ENCODE measurements around the gene CRHR1. TPM values are rescaled to one million over a fixed set of nuclear protein-coding genes. Genes with fewer than 3 reads are reported as not detected.

Gene CRHR1
- polyA plus RNA-seq (2013, experiment 1 of 2), result 0.13 TPM
- polyA plus RNA-seq (2013, experiment 2 of 2), result 0.14 TPM

DNA sequence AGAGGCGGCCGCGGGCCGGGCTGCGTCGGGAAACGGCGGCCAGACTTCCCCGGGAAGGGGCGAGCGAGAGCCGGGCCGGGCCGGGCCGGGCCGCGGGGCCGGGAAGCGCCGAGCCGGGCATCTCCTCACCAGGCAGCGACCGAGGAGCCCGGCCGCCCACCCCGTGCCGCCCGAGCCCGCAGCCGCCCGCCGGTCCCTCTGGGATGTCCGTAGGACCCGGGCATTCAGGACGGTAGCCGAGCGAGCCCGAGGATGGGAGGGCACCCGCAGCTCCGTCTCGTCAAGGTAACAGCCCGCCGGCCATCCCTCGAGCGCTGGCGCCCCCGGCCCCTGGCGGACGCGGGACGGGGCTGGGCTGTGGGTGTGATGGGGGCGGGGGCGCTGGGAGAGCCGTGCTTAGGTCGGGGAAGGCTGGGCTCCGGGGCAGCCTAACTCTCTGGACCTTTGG lies at the start of gene CRHR1:
TSS of gene CRHR1 (plus strand) at position 28 of the 448 bp plus-strand sequence. CDS start at position 253, 225 bp downstream.
- peak within 1 kb of the TSS; percentile 28 for H3K4me3 ChIP-seq (ENCODE audit: low read length)
- no peaks in the 10 kb centered on the region for H3K36me3 ChIP-seq (ENCODE audit: control insufficient read depth, insufficient read depth, low read length)
- H4K5ac ChIP-seq (ENCODE audit: low read length), result no peak within 1 kb of the TSS
- H3K79me1 ChIP-seq (ENCODE audit: low read length), result no peaks in the 10 kb centered on the region
- no peaks in the 10 kb centered on the region for H3K79me2 ChIP-seq (ENCODE audit: control insufficient read depth, insufficient read depth, low read length)
- no peaks in the 10 kb centered on the region for H3K4me1 ChIP-seq (ENCODE audit: control insufficient read depth, low read depth, low read length)
- no peak within 1 kb of the TSS for H2AK5ac ChIP-seq (ENCODE audit: low read length)
- peaks cover 15% of the 10 kb centered on the region for H3K27me3 ChIP-seq (ENCODE audit: insufficient read depth, low read length, poor library complexity)
- no peak within 1 kb of the TSS for H2BK5ac ChIP-seq (ENCODE audit: low read length)
- DNase-seq, result peak; percentile 37
- WGBS (ENCODE audit: extremely low coverage, insufficient coverage, low lambda C conversion rate), result no CpG with 5 or more reads among the region's 56 CpGs
- no peak within 1 kb of the TSS for H2BK15ac ChIP-seq (replicated peaks; ENCODE audit: low read depth)
- H4K8ac ChIP-seq (ENCODE audit: low read depth, low read length), result no peak within 1 kb of the TSS
- H3K4ac ChIP-seq (ENCODE audit: low read depth, low read length), result no peak within 1 kb of the TSS
- H3K9ac ChIP-seq (ENCODE audit: low read length), result peak within 1 kb of the TSS; percentile 64
- H3K4me2 ChIP-seq (ENCODE audit: low read length), result peak within 1 kb of the TSS; percentile 85
- peak within 1 kb of the TSS; percentile 61 for H3K18ac ChIP-seq (ENCODE audit: low read length)
- H3K23ac ChIP-seq (ENCODE audit: low read length), result no peak within 1 kb of the TSS
- H3K27ac ChIP-seq (ENCODE audit: low read depth, low read length), result no peak within 1 kb of the TSS
- H3K56ac ChIP-seq (ENCODE audit: low read length), result peak within 1 kb of the TSS; percentile 67
- no peak within 1 kb of the TSS for H2BK120ac ChIP-seq (ENCODE audit: low read depth, low read length)

DNA sequence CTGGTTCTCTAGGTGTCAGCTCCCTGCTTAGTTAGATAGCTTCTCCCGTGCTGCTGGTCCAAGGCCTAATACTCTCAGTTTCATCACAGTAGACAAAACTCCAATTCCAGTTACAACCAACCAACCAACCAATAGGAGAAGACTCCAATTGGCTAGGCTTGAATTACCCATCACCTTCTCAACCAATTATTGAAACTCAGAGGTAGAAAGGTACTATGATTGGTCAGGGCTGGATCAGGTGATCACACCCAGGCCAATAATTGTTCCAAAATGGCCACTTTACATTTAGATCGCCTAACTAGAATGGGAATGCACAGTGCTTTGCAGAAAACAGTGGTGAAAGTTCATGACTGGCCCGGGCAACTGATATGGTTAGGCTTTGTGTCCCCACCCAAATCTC lies 49.5 kb upstream of the CRHR1 start:
- Histone ChIP-seq H3K27me3 (ENCODE audit: insufficient read depth, low read length, poor library complexity) (no peaks in the 10 kb centered on the region), H2BK5ac (ENCODE audit: low read length) (no peak overlapping the region), H3K18ac (ENCODE audit: low read length) (no peak overlapping the region), H3K23ac (ENCODE audit: low read length) (no peak overlapping the region), H3K4me3 (ENCODE audit: low read length) (no peak overlapping the region), H2BK15ac (replicated peaks; ENCODE audit: low read depth) (no peak overlapping the region), H4K5ac (ENCODE audit: low read length) (no peak overlapping the region), H3K4ac (ENCODE audit: low read depth, low read length) (no peak overlapping the region), H3K36me3 (ENCODE audit: control insufficient read depth, insufficient read depth, low read length) (no peaks in the 10 kb centered on the region), H2AK5ac (ENCODE audit: low read length) (no peak overlapping the region), H2BK120ac (ENCODE audit: low read depth, low read length) (no peak overlapping the region), H3K79me2 (ENCODE audit: control insufficient read depth, insufficient read depth, low read length) (no peaks in the 10 kb centered on the region), H3K56ac (ENCODE audit: low read length) (no peak overlapping the region), H4K8ac (ENCODE audit: low read depth, low read length) (no peak overlapping the region), H3K4me2 (ENCODE audit: low read length) (no peak overlapping the region), H3K4me1 (ENCODE audit: control insufficient read depth, low read depth, low read length) (no peaks in the 10 kb centered on the region), H3K27ac (ENCODE audit: low read depth, low read length) (no peak overlapping the region), H3K79me1 (ENCODE audit: low read length) (no peaks in the 10 kb centered on the region), H3K9ac (ENCODE audit: low read length) (no peak overlapping the region)
- no peak for DNase-seq
- WGBS (ENCODE audit: extremely low coverage, insufficient coverage, low lambda C conversion rate), result no CpG with 5 or more reads among the region's 3 CpGs

DNA sequence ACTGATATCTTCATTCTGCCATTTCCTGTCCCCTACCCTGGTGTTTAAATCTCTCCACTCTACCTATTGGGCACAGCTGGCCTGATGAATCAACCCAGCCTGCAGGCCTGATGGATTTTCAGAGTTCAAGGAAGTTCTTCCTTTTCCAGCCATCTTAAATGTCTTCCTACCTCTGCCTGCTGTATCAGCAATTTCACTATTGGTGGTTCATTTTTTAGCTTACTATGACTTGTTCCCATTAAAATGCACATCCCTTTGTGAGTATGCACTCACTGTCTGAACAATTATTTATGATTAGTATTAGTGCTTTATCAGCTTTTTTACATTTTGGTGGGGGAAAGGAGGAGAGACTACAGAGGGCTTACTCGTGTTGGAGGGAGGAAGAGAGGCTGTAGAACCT lies 48.6 kb upstream of the CRHR1 start:
- no peak overlapping the region for H3K23ac ChIP-seq (ENCODE audit: low read length)
- no peak for DNase-seq
- no peaks in the 10 kb centered on the region for H3K79me1 ChIP-seq (ENCODE audit: low read length)
- H3K56ac ChIP-seq (ENCODE audit: low read length), result no peak overlapping the region
- no peak overlapping the region for H3K27ac ChIP-seq (ENCODE audit: low read depth, low read length)
- H3K9ac ChIP-seq (ENCODE audit: low read length), result no peak overlapping the region
- no peak overlapping the region for H3K4me3 ChIP-seq (ENCODE audit: low read length)
- H2BK5ac ChIP-seq (ENCODE audit: low read length), result no peak overlapping the region
- no CpG with 5 or more reads among the region's 1 CpG for WGBS (ENCODE audit: extremely low coverage, insufficient coverage, low lambda C conversion rate)
- H3K4me1 ChIP-seq (ENCODE audit: control insufficient read depth, low read depth, low read length), result no peaks in the 10 kb centered on the region
- no peak overlapping the region for H2BK15ac ChIP-seq (replicated peaks; ENCODE audit: low read depth)
- H3K18ac ChIP-seq (ENCODE audit: low read length), result no peak overlapping the region
- H3K4ac ChIP-seq (ENCODE audit: low read depth, low read length), result no peak overlapping the region
- H4K5ac ChIP-seq (ENCODE audit: low read length), result no peak overlapping the region
- H3K27me3 ChIP-seq (ENCODE audit: insufficient read depth, low read length, poor library complexity), result no peaks in the 10 kb centered on the region
- no peaks in the 10 kb centered on the region for H3K36me3 ChIP-seq (ENCODE audit: control insufficient read depth, insufficient read depth, low read length)
- H3K79me2 ChIP-seq (ENCODE audit: control insufficient read depth, insufficient read depth, low read length), result no peaks in the 10 kb centered on the region
- no peak overlapping the region for H3K4me2 ChIP-seq (ENCODE audit: low read length)
- H2AK5ac ChIP-seq (ENCODE audit: low read length), result no peak overlapping the region
- no peak overlapping the region for H4K8ac ChIP-seq (ENCODE audit: low read depth, low read length)
- no peak overlapping the region for H2BK120ac ChIP-seq (ENCODE audit: low read depth, low read length)

DNA sequence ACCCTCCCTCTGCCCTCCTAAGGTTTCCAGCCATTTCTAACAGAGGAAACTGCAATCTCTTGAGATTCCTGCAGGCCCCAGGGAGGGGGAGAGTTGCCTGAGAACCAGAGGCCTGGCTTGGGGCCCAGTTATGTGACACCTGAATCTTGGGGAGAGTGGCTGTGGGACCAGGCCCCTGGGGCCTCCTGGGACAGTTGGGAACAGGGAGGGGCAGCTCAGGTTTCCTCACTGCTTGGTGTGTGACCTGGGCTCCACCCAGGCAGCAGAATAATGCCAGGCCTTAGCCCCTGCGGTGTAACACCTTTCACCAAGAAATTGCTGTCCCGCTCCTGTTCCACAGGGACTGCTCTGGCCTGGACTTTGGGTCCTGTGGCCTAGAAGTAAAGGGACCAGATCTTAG lies 44.3 kb upstream of the CRHR1 start:
- H4K8ac ChIP-seq (ENCODE audit: low read depth, low read length), result no peak overlapping the region
- no peak overlapping the region for H3K56ac ChIP-seq (ENCODE audit: low read length)
- no peak overlapping the region for H3K18ac ChIP-seq (ENCODE audit: low read length)
- WGBS (ENCODE audit: extremely low coverage, insufficient coverage, low lambda C conversion rate), result no CpG with 5 or more reads among the region's 2 CpGs
- H4K5ac ChIP-seq (ENCODE audit: low read length), result no peak overlapping the region
- H3K4me2 ChIP-seq (ENCODE audit: low read length), result no peak overlapping the region
- H3K4me1 ChIP-seq (ENCODE audit: control insufficient read depth, low read depth, low read length), result no peaks in the 10 kb centered on the region
- no peak overlapping the region for H2BK15ac ChIP-seq (replicated peaks; ENCODE audit: low read depth)
- no peaks in the 10 kb centered on the region for H3K79me1 ChIP-seq (ENCODE audit: low read length)
- no peak overlapping the region for H3K9ac ChIP-seq (ENCODE audit: low read length)
- H2BK120ac ChIP-seq (ENCODE audit: low read depth, low read length), result no peak overlapping the region
- no peak overlapping the region for H3K23ac ChIP-seq (ENCODE audit: low read length)
- H3K4ac ChIP-seq (ENCODE audit: low read depth, low read length), result no peak overlapping the region
- no peaks in the 10 kb centered on the region for H3K36me3 ChIP-seq (ENCODE audit: control insufficient read depth, insufficient read depth, low read length)
- no peaks in the 10 kb centered on the region for H3K79me2 ChIP-seq (ENCODE audit: control insufficient read depth, insufficient read depth, low read length)
- no peak for DNase-seq
- H2BK5ac ChIP-seq (ENCODE audit: low read length), result no peak overlapping the region
- H2AK5ac ChIP-seq (ENCODE audit: low read length), result no peak overlapping the region
- H3K4me3 ChIP-seq (ENCODE audit: low read length), result no peak overlapping the region
- no peak overlapping the region for H3K27ac ChIP-seq (ENCODE audit: low read depth, low read length)
- no peaks in the 10 kb centered on the region for H3K27me3 ChIP-seq (ENCODE audit: insufficient read depth, low read length, poor library complexity)

DNA sequence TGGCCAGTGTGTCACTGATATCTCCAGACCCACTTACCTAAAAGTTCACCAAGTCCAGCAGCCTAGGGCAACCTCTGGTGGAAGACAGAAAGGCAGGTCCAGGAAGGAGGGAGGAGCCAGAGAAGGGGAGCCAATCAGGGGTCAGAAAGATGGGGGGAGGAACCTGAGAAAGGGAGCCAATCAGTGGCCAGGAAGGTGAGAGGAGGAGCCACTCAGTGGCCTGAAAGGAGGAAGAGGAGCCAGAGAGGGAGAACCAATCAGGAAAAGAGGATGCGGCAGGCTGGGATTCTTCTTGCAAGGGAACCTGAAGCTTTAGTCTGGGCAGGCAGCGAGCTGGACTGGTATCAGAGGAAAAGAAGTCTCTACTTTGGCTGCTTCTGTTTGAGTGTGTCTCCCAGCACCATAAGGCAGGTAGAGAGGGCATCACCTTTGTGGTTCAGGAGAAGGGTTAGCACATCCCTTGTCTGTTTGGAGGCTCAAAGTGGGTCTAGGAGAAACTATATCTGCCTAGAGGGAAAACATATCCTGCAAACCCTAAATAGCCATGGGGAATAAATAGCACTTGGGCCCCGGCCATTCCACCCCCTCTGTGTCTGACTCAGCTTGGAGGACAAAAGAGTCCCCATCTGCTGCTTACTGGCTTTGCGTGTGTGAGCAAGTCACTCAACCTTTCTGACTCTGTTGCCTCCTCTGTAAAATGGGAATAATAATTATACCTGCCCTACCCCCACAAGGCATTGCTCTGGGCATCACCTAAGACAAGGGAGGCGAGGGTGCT lies 43.4 kb upstream of the CRHR1 start:
- Histone ChIP-seq H3K4me1 (ENCODE audit: control insufficient read depth, low read depth, low read length) (no peaks in the 10 kb centered on the region), H3K4me3 (ENCODE audit: low read length) (no peak overlapping the region), H3K79me1 (ENCODE audit: low read length) (no peaks in the 10 kb centered on the region), H2BK15ac (replicated peaks; ENCODE audit: low read depth) (no peak overlapping the region), H4K5ac (ENCODE audit: low read length) (peak overlapping the region; percentile 24), H2BK120ac (ENCODE audit: low read depth, low read length) (no peak overlapping the region), H4K8ac (ENCODE audit: low read depth, low read length) (no peak overlapping the region), H3K23ac (ENCODE audit: low read length) (no peak overlapping the region), H3K27ac (ENCODE audit: low read depth, low read length) (no peak overlapping the region), H3K4ac (ENCODE audit: low read depth, low read length) (no peak overlapping the region), H3K36me3 (ENCODE audit: control insufficient read depth, insufficient read depth, low read length) (no peaks in the 10 kb centered on the region), H2AK5ac (ENCODE audit: low read length) (no peak overlapping the region), H3K79me2 (ENCODE audit: control insufficient read depth, insufficient read depth, low read length) (no peaks in the 10 kb centered on the region), H3K4me2 (ENCODE audit: low read length) (peak overlapping the region; percentile 26), H3K27me3 (ENCODE audit: insufficient read depth, low read length, poor library complexity) (no peaks in the 10 kb centered on the region), H3K56ac (ENCODE audit: low read length) (no peak overlapping the region), H3K18ac (ENCODE audit: low read length) (no peak overlapping the region), H2BK5ac (ENCODE audit: low read length) (no peak overlapping the region), H3K9ac (ENCODE audit: low read length) (no peak overlapping the region)
- DNase-seq, result peak; percentile 96
- WGBS (ENCODE audit: extremely low coverage, insufficient coverage, low lambda C conversion rate), result no CpG with 5 or more reads among the region's 5 CpGs
